Left lung (tissue), 10 donors: ENCODE data around the gene HIBCH. TPM values are rescaled to one million over a fixed set of nuclear protein-coding genes. Genes with fewer than 3 reads are reported as not detected.

Source experiments
- ATAC-seq: fragments of 200-7000 bp; cut with Tn5 transposase; one replicate; pipeline ENCODE4 v1.9.1; 2020; ENCODE audit warnings: moderate library complexity
- DNase-seq, 4 donors: peaks; one replicate each; pipeline ENCODE4 v3.0.0-alpha.2; 2013 to 2020
- H3K27ac ChIP-seq, 2 donors: fragments of 200-600 bp; sonication (generic) in 1 of 2; one replicate each; pipeline versions ENCODE4 v1.5.0 to v1.8.0; 2020 to 2021
- H3K27me3 ChIP-seq, 2 donors: fragments of 200-600 bp; sonication (generic) in 1 of 2; one replicate each; pipeline versions ENCODE4 v1.5.0 to v1.8.0; 2020 to 2021
- H3K36me3 ChIP-seq, 2 donors: fragments of 200-600 bp; sonication (generic) in 1 of 2; one replicate each; pipeline versions ENCODE4 v1.5.0 to v1.8.0; 2020 to 2021
- H3K4me1 ChIP-seq, 2 donors: fragments of 200-600 bp; one replicate each; pipeline ENCODE4 v1.8.0; 2021
- H3K4me3 ChIP-seq, 2 donors: fragments of 200-600 bp; sonication (generic) in 1 of 2; one replicate each; pipeline versions ENCODE4 v1.5.0 to v1.8.0; 2020 to 2021; ENCODE audit warnings: mild to moderate bottlenecking in 1 of 2
- H3K9me3 ChIP-seq, 2 donors: fragments of 200-600 bp; sonication (generic) in 1 of 2; one replicate each; pipeline versions ENCODE4 v1.5.0 to v1.8.0; 2020 to 2021
- intact Hi-C, 2 donors: fragments of 100-400 bp; cut with DNase I; formaldehyde crosslinking; loops; one replicate each; pipeline versions ENCODE4 v1.11.2 to v1.14.2; 2022
- polyA plus RNA-seq, 6 donors: library from polyadenylated mRNA; unstranded; fragments of 120-200 nt; gene quantifications; one replicate each; pipeline ENCODE4 v1.2.1, GENCODE V29; 2013; ENCODE audit not compliant: insufficient read length in 6 of 6
- total RNA-seq, 2 donors: library from RNA; stranded (reverse); fragmentation: NEBNext Ultra II Directional; extraction: Animal tissue kit (Norgen Biotek cat#: 25700); gene quantifications; one replicate each; pipeline ENCODE4 v1.2.1, GENCODE V29; 2021
- TF ChIP-seq, protein P1 (sequence below), 2 donors: fragments of 200-600 bp; sonication (generic) in 1 of 2; IDR thresholded peaks; one replicate each; pipeline versions ENCODE4 v1.5.0 to v1.8.0; 2021; ENCODE audit warnings: antibody characterized with exemption in 2 of 2
- donor health status: DM: no; HTN: yes; CAD: no.
- donor health status: DM: no; HTN: no; CAD: no.

HIBCH gene
- total and polyA plus RNA-seq, 8 donors, result 31.8 to 86.8 (median 71.9) TPM

DNA sequence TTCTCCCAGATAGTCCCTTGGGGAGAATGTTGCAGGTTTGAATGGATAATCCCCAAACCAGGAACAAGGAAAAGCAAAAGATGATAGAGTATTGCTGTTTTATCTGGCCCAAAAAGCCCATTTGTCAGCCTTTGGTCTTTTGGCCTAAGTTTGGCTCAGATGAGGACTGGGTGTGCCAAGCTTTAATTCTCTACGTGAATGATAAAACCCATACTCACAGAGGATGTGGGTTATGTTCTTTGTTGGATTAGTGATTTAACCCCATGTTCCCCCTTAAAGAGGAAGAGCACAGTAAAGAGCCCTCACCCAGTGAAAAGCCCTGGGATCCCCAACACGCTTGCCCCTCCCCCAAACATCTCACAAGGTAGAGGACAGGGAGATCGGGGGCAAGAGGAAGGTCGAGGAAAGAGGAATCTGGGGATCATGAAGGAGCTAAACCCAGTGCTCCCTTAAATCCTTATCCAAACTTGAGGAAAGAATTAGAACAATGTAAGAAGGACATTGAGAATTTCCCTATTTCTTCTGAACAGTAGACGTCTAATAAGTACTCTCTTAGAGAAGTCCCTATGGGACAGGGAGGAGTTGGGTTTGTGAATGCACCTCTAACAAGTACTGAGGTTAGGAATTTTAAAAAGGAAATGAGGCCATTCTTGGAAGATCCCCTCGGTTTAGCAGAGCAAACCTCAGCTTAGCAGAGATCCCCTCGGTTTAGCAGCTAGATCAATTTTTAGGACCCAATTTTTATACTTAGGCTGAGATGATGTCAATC lies 105.0 kb downstream of the HIBCH start:
- H3K4me1 ChIP-seq, result no peaks in the 10 kb centered on the region
- H3K36me3 ChIP-seq, result peaks cover 0 to 24% of the 10 kb centered on the region in 2 donors
- ATAC-seq (peak; percentile 41), DNase-seq (peak in 2 of 4 donors; percentile 12 to 23)
- no peak overlapping the region for H3K27ac ChIP-seq
- TF ChIP-seq, protein P1, sequence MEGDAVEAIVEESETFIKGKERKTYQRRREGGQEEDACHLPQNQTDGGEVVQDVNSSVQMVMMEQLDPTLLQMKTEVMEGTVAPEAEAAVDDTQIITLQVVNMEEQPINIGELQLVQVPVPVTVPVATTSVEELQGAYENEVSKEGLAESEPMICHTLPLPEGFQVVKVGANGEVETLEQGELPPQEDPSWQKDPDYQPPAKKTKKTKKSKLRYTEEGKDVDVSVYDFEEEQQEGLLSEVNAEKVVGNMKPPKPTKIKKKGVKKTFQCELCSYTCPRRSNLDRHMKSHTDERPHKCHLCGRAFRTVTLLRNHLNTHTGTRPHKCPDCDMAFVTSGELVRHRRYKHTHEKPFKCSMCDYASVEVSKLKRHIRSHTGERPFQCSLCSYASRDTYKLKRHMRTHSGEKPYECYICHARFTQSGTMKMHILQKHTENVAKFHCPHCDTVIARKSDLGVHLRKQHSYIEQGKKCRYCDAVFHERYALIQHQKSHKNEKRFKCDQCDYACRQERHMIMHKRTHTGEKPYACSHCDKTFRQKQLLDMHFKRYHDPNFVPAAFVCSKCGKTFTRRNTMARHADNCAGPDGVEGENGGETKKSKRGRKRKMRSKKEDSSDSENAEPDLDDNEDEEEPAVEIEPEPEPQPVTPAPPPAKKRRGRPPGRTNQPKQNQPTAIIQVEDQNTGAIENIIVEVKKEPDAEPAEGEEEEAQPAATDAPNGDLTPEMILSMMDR (IDR thresholded peaks at IDR 0.05), result no peak
- H3K27me3 ChIP-seq, result no peaks in the 10 kb centered on the region
- no peaks in the 10 kb centered on the region for H3K9me3 ChIP-seq
- intact Hi-C loops, result no loop called here
- no peak overlapping the region for H3K4me3 ChIP-seq

DNA sequence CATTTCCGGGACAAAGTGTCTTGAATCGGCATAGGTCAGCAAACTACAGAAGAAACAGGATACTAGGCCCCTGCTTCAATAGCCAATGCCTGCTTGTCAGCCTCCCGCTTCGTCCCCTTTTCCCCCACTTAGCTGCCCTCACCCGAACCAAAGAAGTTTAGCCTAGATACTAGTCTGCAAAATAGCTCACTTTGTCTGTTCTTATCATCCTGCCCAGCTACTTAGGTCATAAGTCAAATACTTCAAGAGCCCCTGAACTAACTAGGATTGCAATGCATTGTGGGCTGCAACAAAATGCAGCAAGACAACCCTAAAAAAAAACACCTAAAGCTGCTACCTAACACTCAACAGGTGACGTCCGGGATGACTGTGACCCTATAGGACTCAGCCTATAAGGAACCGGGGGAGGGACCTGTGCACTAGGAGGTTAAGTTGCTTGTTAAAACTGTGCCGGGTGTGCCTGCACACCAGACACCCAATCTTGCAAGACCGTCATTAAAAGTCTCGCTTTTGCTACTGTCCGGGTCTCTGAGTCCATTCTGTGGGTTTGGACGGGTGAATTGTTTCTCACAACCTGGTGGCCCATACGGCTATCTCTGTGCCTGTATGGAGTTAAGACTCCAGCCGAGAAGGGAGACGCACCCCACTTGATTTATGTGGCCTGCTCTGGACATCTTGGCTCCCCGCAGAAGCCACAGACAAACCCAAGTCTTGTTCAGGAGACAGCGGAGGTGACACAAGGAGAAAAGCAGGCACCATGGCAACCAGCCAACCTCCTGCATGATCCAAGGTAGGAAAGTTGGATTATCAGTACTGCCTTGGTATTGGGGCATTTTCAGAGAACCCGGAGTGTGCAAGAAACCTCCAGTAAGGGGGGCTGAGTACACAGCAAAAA lies 105.9 kb downstream of the HIBCH start:
- no peak overlapping the region for H3K4me3 ChIP-seq
- peak in 1 of 4 donors; percentile 27 for DNase-seq
- TF ChIP-seq, protein P1 (IDR thresholded peaks at IDR 0.05), result no peak
- no peaks in the 10 kb centered on the region for H3K9me3 ChIP-seq
- no peaks in the 10 kb centered on the region for H3K27me3 ChIP-seq
- intact Hi-C loops, result no loop called here
- H3K36me3 ChIP-seq, result peaks cover 0 to 19% of the 10 kb centered on the region in 2 donors
- no peaks in the 10 kb centered on the region for H3K4me1 ChIP-seq
- ATAC-seq, result peak; percentile 54
- no peak overlapping the region for H3K27ac ChIP-seq

DNA sequence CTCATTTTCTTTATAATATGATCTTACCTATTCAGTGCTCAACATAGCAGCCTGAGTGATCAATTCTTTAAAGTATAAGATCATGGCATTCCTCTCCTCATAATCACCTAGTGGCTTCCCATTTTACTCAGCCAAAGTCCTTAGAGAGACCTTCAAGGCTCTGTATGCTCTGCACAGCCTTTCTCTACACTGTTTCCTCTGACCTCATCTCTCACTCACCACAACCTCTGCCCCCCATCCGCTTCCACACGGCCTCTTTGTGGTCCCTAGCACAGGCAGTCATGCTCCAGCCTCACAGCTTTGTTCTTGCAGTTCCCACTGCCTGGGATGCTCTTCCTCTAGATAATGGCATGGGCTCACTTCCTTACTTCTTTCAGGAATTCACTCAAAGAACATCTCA lies 109.2 kb downstream of the HIBCH start:
- Histone ChIP-seq H3K9me3 (no peaks in the 10 kb centered on the region), H3K27ac (no peak overlapping the region), H3K27me3 (no peaks in the 10 kb centered on the region), H3K4me3 (no peak overlapping the region), H3K36me3 (peaks cover 0 to 16% of the 10 kb centered on the region in 2 donors), H3K4me1 (no peaks in the 10 kb centered on the region)
- DNase-seq, result no peak
- intact Hi-C loops, result no loop called here
- ATAC-seq, result no peak
- TF ChIP-seq, protein P1 (IDR thresholded peaks at IDR 0.05), result no peak

DNA sequence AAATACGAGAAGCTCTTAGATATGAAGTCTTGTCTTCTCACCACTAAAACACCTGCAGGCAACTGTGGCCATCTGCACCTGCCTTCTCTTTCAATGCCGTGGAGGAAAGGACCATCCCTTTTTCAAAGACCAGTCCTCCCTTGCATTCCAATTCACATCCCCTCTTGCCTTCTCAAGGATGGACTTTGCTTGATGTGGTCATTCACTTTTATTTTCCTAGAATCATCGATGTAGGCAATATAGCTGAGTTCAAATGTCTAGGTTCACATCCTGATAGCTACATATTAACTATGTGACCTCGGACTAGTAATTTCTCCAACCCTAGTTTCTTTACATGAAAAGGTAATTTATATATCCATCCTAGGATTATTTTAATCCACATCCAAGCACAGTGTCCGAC lies 110.1 kb downstream of the HIBCH start:
- no peak for ATAC-seq
- intact Hi-C loops, result no loop called here
- Histone ChIP-seq H3K4me3 (no peak overlapping the region), H3K9me3 (no peaks in the 10 kb centered on the region), H3K36me3 (peaks cover 0 to 16% of the 10 kb centered on the region in 2 donors), H3K27ac (no peak overlapping the region), H3K4me1 (no peaks in the 10 kb centered on the region), H3K27me3 (no peaks in the 10 kb centered on the region)
- DNase-seq, result no peak
- TF ChIP-seq, protein P1 (IDR thresholded peaks at IDR 0.05), result no peak

DNA sequence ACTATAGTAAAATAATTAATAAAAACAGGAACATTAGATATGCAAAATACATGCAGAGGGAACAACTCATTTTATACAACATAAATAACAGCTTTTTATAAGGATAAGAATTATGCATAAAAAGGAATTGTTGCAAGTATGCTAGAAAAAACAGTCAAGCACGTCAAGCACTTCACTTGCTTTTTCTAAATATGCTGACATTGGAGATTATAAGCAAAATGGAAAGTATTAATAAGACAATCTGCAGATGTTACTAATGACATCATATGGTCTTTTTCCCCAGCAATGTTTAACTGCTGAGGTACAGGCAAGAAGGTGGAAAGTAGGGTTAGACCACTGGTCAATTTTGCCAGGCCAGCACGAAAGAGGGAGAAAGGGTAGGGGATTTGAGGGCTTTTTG lies 111.7 kb downstream of the HIBCH start:
- Histone ChIP-seq H3K9me3 (no peaks in the 10 kb centered on the region), H3K27me3 (no peaks in the 10 kb centered on the region), H3K27ac (no peak overlapping the region), H3K4me1 (no peaks in the 10 kb centered on the region), H3K4me3 (no peak overlapping the region), H3K36me3 (peaks cover 0 to 16% of the 10 kb centered on the region in 2 donors)
- intact Hi-C loops, result no loop called here
- DNase-seq, result no peak
- ATAC-seq, result no peak
- TF ChIP-seq, protein P1 (IDR thresholded peaks at IDR 0.05), result no peak
